Lower leg skin (tissue), 4 donors: ENCODE results near the gene DICER1. TPM values are rescaled to one million over a fixed set of nuclear protein-coding genes. Genes with fewer than 3 reads are reported as not detected.

ENCODE experiments used
- DNase-seq, 2 donors: peaks; one replicate each; pipeline ENCODE4 v3.0.0-alpha.2; 2019; ENCODE audit warnings: low spot score in 2 of 2
- H3K4me3 ChIP-seq: fragments of 200-600 bp; sonication (generic); 2 replicates; pipeline ENCODE4 v1.5.1; 2017; ENCODE audit warnings: mild to moderate bottlenecking, low read depth; ENCODE audit not compliant: poor library complexity, severe bottlenecking
- CTCF ChIP-seq, 3 donors: fragments of 450-650 bp; IDR thresholded peaks; one replicate each; pipeline ENCODE4 v1.5.1; 2016; ENCODE audit warnings: antibody characterized with exemption in 3 of 3, mild to moderate bottlenecking in 3 of 3, moderate library complexity in 2 of 3
- POLR2A ChIP-seq, 2 donors: fragments of 450-650 bp; IDR thresholded peaks; one replicate each; pipeline ENCODE4 v1.6.1; 2016 to 2017; ENCODE audit warnings: antibody characterized with exemption in 2 of 2, mild to moderate bottlenecking in 1 of 2, moderate library complexity in 1 of 2
- WGBS, 2 donors: methylation state at CpG; one replicate each; pipeline ENCODE4 v1.1.5; 2018; 5-methylcytosine and 5-hydroxymethylcytosine counted together
- intact Hi-C: fragments of 100-400 bp; cut with DNase I; formaldehyde crosslinking; loops from one replicate; pipeline ENCODE4 v1.15.0; 2023; ENCODE audit warnings: low total_unique reads
- total RNA-seq, 4 donors: library from RNA; depleted of rRNA; stranded (reverse); fragments of >200 nt; gene quantifications; one replicate each; pipeline ENCODE4 v1.1.0, GENCODE V29; 2016

DICER1 gene
- total RNA-seq, 4 donors from 2014 or later = 32.8 to 70.4 (median 45.0) TPM

- H3K4me3 ChIP-seq = no peak overlapping the region
- WGBS, 2 donors = 74 to 77% methylated on average over 2 of the region's 2 CpGs
- no peak for TF ChIP-seq POLR2A (IDR thresholded peaks at IDR 0.05)
- no peak for TF ChIP-seq CTCF (IDR thresholded peaks at IDR 0.05)
- no peak for DNase-seq
- intact Hi-C loops = no loop called here
Measured at GRCh38 chr14:95162641-95163040, 5.3 kb upstream of the DICER1 start.

GRCh38 chr14:95157048-95157326 is 342 bp downstream of the DICER1 start:
- DNase-seq = no peak
- no peak for TF ChIP-seq CTCF (IDR thresholded peaks at IDR 0.05)
- TF ChIP-seq POLR2A (IDR thresholded peaks at IDR 0.05) = no peak
- peak overlapping the region; percentile 80 for H3K4me3 ChIP-seq
- intact Hi-C loops = no loop called here
- WGBS, 2 donors = 1% methylated on average over 14 of the region's 50 CpGs; no CpG with 5 or more reads in 1 of the 2 donors

GRCh38 chr14:95156161-95157047 is 925 bp downstream of the DICER1 start:
- DNase-seq = peak in 1 of 2 donors; percentile 88
- peak overlapping the region; percentile 80 for H3K4me3 ChIP-seq
- TF ChIP-seq POLR2A (IDR thresholded peaks at IDR 0.05) = no peak
- TF ChIP-seq CTCF (IDR thresholded peaks at IDR 0.05) = no peak
- 2 to 3% methylated on average over 25 of the region's 48 CpGs for WGBS, 2 donors
- intact Hi-C loops = no loop called here

GRCh38 chr14:95155045-95155444 is 2.3 kb downstream of the DICER1 start:
- WGBS, 2 donors = 83 to 84% methylated on average over 12 of the region's 12 CpGs
- no peak overlapping the region for H3K4me3 ChIP-seq
- intact Hi-C loops = no loop called here
- TF ChIP-seq CTCF (IDR thresholded peaks at IDR 0.05) (no peak), POLR2A (IDR thresholded peaks at IDR 0.05) (no peak)
- DNase-seq = no peak

- intact Hi-C loops = no loop called here
- H3K4me3 ChIP-seq = no peak overlapping the region
- no peak for DNase-seq
- 50 to 51% methylated on average over 4 of the region's 4 CpGs for WGBS, 2 donors
- no peak for TF ChIP-seq POLR2A (IDR thresholded peaks at IDR 0.05)
- TF ChIP-seq CTCF (IDR thresholded peaks at IDR 0.05) = no peak
Measured at GRCh38 chr14:95153866-95154265, 3.5 kb downstream of the DICER1 start.

GRCh38 chr14:95151561-95151960 is 5.8 kb downstream of the DICER1 start:
- WGBS, 2 donors = 83 to 87% methylated on average over 8 of the region's 8 CpGs
- intact Hi-C loops = no loop called here
- no peak for TF ChIP-seq POLR2A (IDR thresholded peaks at IDR 0.05)
- no peak for TF ChIP-seq CTCF (IDR thresholded peaks at IDR 0.05)
- no peak for DNase-seq
- H3K4me3 ChIP-seq = no peak overlapping the region
